Heart left ventricle (tissue), 16 donors: Measurements from ENCODE around the gene OGA. TPM values are rescaled to one million over a fixed set of nuclear protein-coding genes. Genes with fewer than 3 reads are reported as not detected.

Experiments
- ATAC-seq, 4 donors: fragments of 200-7000 bp; cut with Tn5 transposase; one replicate each; pipeline ENCODE4 v1.9.1; 2020 to 2022; ENCODE audit warnings: moderate library complexity in 4 of 4, mild to moderate bottlenecking in 3 of 4, moderate number of reproducible peaks in 1 of 4
- DNase-seq, 5 donors: peaks; one replicate each; pipeline ENCODE4 v3.0.0-alpha.2; 2020
- H3K27ac ChIP-seq, 12 donors: fragments of 200-600 bp; sonication (generic) in 4 of 12; one replicate each; pipeline versions ENCODE4 v1.5.0 to v1.8.0; 2016 to 2022; ENCODE audit warnings: mild to moderate bottlenecking in 2 of 12
- H3K27me3 ChIP-seq, 9 donors: fragments of 200-600 bp; sonication (generic) in 2 of 9; one replicate each; pipeline versions ENCODE4 v1.5.1 to v1.8.0; 2016 to 2022; ENCODE audit warnings: mild to moderate bottlenecking in 3 of 9
- H3K36me3 ChIP-seq, 9 donors: fragments of 200-600 bp; sonication (generic) in 2 of 9; one replicate each; pipeline versions ENCODE4 v1.5.0 to v1.8.0; 2018 to 2022; ENCODE audit warnings: mild to moderate bottlenecking in 2 of 9
- H3K4me1 ChIP-seq, 12 donors: fragments of 200-600 bp; sonication (generic) in 4 of 12; one replicate each; pipeline versions ENCODE4 v1.5.0 to v1.8.0; 2016 to 2022; ENCODE audit warnings: mild to moderate bottlenecking in 3 of 12
- H3K4me3 ChIP-seq, 12 donors: fragments of 200-600 bp; sonication (generic) in 4 of 12; one replicate each; pipeline versions ENCODE4 v1.5.0 to v1.8.0; 2017 to 2022; ENCODE audit warnings: mild to moderate bottlenecking in 9 of 12, moderate library complexity in 4 of 12
- H3K9me3 ChIP-seq, 12 donors: fragments of 200-600 bp; sonication (generic) in 4 of 12; one replicate each; pipeline versions ENCODE4 v1.5.0 to v1.8.0; 2016 to 2022; ENCODE audit warnings: mild to moderate bottlenecking in 1 of 12
- CTCF ChIP-seq, 12 donors: fragments of 200-600 bp; sonication (generic) in 4 of 12; IDR thresholded peaks; one replicate each; pipeline versions ENCODE4 v1.5.0 to v1.8.0; 2018 to 2022; ENCODE audit warnings: antibody characterized with exemption in 12 of 12, mild to moderate bottlenecking in 5 of 12
- POLR2A ChIP-seq, 2 donors: fragments of 450-650 bp; IDR thresholded peaks; one replicate each; pipeline ENCODE4 v1.6.1; 2017; ENCODE audit warnings: antibody characterized with exemption in 2 of 2, mild to moderate bottlenecking in 2 of 2, moderate library complexity in 2 of 2
- WGBS, 4 donors: extraction: QIAGEN DNeasy Blood & Tissue Kit in 2 of 4; methylation state at CpG; one replicate each; pipeline versions ENCODE4 v1.1.5 to v1.1.7; 2013 to 2018; 5-methylcytosine and 5-hydroxymethylcytosine counted together
- intact Hi-C, 10 donors: fragments of 100-400 bp; cut with DNase I; formaldehyde crosslinking; loops; one replicate each; pipeline versions ENCODE4 v1.11.1 to v1.14.2; 2022
- polyA plus RNA-seq, 2 donors: library from polyadenylated mRNA; stranded (reverse); fragments of 200-250 nt; gene quantifications; one replicate each; pipeline ENCODE4 v1.2.3, GENCODE V29; 2013
- total RNA-seq, 9 donors: library from RNA; depleted of rRNA in 2 of 9; stranded (reverse); fragments of >200 nt in 2 of 9; fragmentation: NEBNext Ultra II Directional in 3 of 9; extraction: Animal tissue kit (Norgen Biotek cat#: 25700) in 3 of 9; gene quantifications; one replicate each; pipeline versions ENCODE4 v1.1.0 to v1.2.4, GENCODE V29; 2016 to 2023
- donor health status: ischemic (EF 13 %, LVEDD 7.1; RV severe dilation, severe dysfunction).
- donor health status: healthy with polysubstance abuse.
- donor health status: DM: no; HTN: yes; CAD: no.
- donor health status: DM: no; HTN: no; CAD: no.
- donor health status: ischemic (EF 25% LVEDD 6.9; RV normal size, moderate dysfunction).
- donor health status: ischemic (EF 25% LVEDD 5.7; RV mildly dilated, moderate dysfunction).
- donor health status: healthy.
- donor health status: DM: yes; HTN: yes; CAD: no.
- donor health status: ischemic (EF 35%, LVEDD 5.7; RV mildly dilated, moderate dysfunction).
- donor health status: nonischemic (EF 11% LVEDD 7.7; RV severe dilation, severe dysfunction).
- donor health status: DM: yes; HTN: yes; CAD: no.
- donor health status: PGD.
- donor health status: ischemic (EF 29% LVEDD 5.4; RV normal size, mild dysfunction).
- donor health status: nonischemic (EF 23%, LVEDD 6.1; RV moderate dilation, normal function).

The OGA gene
- total and polyA plus RNA-seq, 11 donors: 42.1 to 164 (median 90.7) TPM

- DNase-seq (no peak), ATAC-seq (no peak)
- no peaks in the 10 kb centered on the region for H3K4me1 ChIP-seq
- 75 to 87% (median 82%) methylated on average over 8 to 9 of the region's 9 CpGs for WGBS, 4 donors
- H3K27ac ChIP-seq: no peak overlapping the region
- H3K27me3 ChIP-seq: peaks cover 0 to 13% (median 0%) of the 10 kb centered on the region in 9 donors
- H3K4me3 ChIP-seq: no peak overlapping the region
- TF ChIP-seq POLR2A (IDR thresholded peaks at IDR 0.05): no peak
- no peak for TF ChIP-seq CTCF (IDR thresholded peaks at IDR 0.05)
- no peaks in the 10 kb centered on the region for H3K36me3 ChIP-seq
- H3K9me3 ChIP-seq: no peaks in the 10 kb centered on the region
- intact Hi-C loops: no loop called here
Observed at GRCh38 chr10:101761226-101761625, 57.0 kb downstream of the OGA start.

- ATAC-seq (no peak), DNase-seq (peak in 1 of 5 donors; percentile 13)
- Histone ChIP-seq H3K4me1 (no peaks in the 10 kb centered on the region), H3K4me3 (no peak overlapping the region), H3K9me3 (no peaks in the 10 kb centered on the region), H3K36me3 (no peaks in the 10 kb centered on the region), H3K27me3 (peaks cover 0 to 13% (median 0%) of the 10 kb centered on the region in 9 donors), H3K27ac (no peak overlapping the region)
- intact Hi-C loops: no loop called here
- no peak for TF ChIP-seq POLR2A (IDR thresholded peaks at IDR 0.05)
- no peak for TF ChIP-seq CTCF (IDR thresholded peaks at IDR 0.05)
- WGBS, 4 donors: 64 to 80% (median 76%) methylated on average over 3 of the region's 3 CpGs
Observed at GRCh38 chr10:101760510-101760909, 57.7 kb downstream of the OGA start.

GRCh38 chr10:101759309-101760247 lies 58.7 kb downstream of the OGA start:
- Histone ChIP-seq H3K9me3 (no peaks in the 10 kb centered on the region), H3K27me3 (peaks cover 0 to 13% (median 0%) of the 10 kb centered on the region in 9 donors), H3K27ac (no peak overlapping the region), H3K4me3 (no peak overlapping the region), H3K4me1 (no peaks in the 10 kb centered on the region), H3K36me3 (no peaks in the 10 kb centered on the region)
- intact Hi-C loops: no loop called here
- TF ChIP-seq CTCF (IDR thresholded peaks at IDR 0.05) (no peak), POLR2A (IDR thresholded peaks at IDR 0.05) (no peak)
- 66 to 71% (median 66%) methylated on average over 11 to 12 of the region's 12 CpGs for WGBS, 4 donors
- ATAC-seq: no peak
- no peak for DNase-seq

GRCh38 chr10:101758858-101759257 lies 59.4 kb downstream of the OGA start:
- Histone ChIP-seq H3K27ac (no peak overlapping the region), H3K4me3 (no peak overlapping the region), H3K9me3 (no peaks in the 10 kb centered on the region), H3K27me3 (peaks cover 0 to 13% (median 0%) of the 10 kb centered on the region in 9 donors), H3K4me1 (no peaks in the 10 kb centered on the region), H3K36me3 (no peaks in the 10 kb centered on the region)
- ATAC-seq (no peak), DNase-seq (no peak)
- TF ChIP-seq CTCF (IDR thresholded peaks at IDR 0.05): no peak
- no peak for TF ChIP-seq POLR2A (IDR thresholded peaks at IDR 0.05)
- 77 to 96% (median 90%) methylated on average over 2 of the region's 2 CpGs for WGBS, 4 donors
- intact Hi-C loops: no loop called here
